Nephron progenitor cell (in vitro differentiated cells): ENCODE data around the gene CDKN2C.
A peak's percentile ranks its signal among the peaks of the same experiment; 100 is the strongest.

Experiments used
- DNase-seq: peaks from one replicate; pipeline ENCODE4 v3.0.0; 2021
- H3K27ac Mint-ChIP-seq: 2 replicates; pipeline ENCODE4 v1.8.0; 2021; ENCODE audit warnings: mild to moderate bottlenecking, moderate library complexity, mixed read lengths
- H3K27me3 Mint-ChIP-seq: 2 replicates; pipeline ENCODE4 v1.8.0; 2021; ENCODE audit warnings: mild to moderate bottlenecking, low read depth, mixed read lengths; ENCODE audit not compliant: poor library complexity
- H3K36me3 Mint-ChIP-seq: 2 replicates; pipeline ENCODE4 v1.8.0; 2021; ENCODE audit warnings: low read depth, mixed read lengths
- H3K4me1 Mint-ChIP-seq: 2 replicates; pipeline ENCODE4 v1.8.0; 2021; ENCODE audit warnings: mixed read lengths
- H3K4me3 Mint-ChIP-seq: 2 replicates; pipeline ENCODE4 v1.8.0; 2021; ENCODE audit warnings: mild to moderate bottlenecking, moderate library complexity, mixed read lengths
- H3K9me3 Mint-ChIP-seq: 2 replicates; pipeline ENCODE4 v1.8.0; 2021; ENCODE audit warnings: mild to moderate bottlenecking, moderate library complexity, mixed read lengths
- TF ChIP-seq, protein P1 (sequence below): fragments of 200-600 bp; sonication (generic); IDR thresholded peaks from 2 replicates; pipeline ENCODE4 v1.5.0; 2021; ENCODE audit warnings: antibody characterized with exemption

Gene CDKN2C

DNA sequence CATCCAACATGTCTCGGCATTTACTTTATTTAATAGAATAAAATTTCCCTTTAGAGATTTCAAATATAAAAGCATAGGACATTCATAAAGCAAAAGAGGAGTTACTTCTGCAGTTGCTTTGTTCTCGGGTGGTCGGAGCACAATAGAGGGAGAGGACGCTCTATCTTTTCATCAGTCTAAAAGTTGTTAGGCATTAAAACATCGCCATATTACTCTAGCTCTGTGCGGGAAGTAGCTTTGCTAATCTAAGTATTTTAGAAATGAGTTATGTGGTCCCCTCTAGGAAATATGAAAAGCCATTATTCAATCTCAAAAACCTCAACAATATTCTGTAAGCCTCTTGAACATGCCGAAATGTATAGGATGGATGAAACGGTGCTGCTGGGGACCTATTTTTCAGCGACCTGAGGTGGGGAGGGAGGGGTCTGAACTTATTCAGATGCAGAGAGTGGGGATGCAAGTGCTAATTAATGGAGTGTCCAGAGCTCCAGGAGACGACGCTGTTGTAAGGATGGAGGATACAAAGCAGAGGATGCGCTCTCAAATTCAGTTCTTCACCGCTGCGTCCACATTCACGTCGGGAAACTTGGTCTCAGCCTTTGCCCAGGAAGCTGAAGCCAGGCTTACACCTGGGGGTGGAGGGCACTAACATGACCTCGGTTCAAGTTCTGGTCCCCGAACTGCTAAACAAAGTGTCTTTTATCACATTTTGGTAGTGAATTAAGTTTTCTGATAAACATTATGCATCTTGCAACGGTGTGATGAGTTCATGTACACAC lies 6.3 kb downstream of the CDKN2C start:
- TF ChIP-seq, protein P1, sequence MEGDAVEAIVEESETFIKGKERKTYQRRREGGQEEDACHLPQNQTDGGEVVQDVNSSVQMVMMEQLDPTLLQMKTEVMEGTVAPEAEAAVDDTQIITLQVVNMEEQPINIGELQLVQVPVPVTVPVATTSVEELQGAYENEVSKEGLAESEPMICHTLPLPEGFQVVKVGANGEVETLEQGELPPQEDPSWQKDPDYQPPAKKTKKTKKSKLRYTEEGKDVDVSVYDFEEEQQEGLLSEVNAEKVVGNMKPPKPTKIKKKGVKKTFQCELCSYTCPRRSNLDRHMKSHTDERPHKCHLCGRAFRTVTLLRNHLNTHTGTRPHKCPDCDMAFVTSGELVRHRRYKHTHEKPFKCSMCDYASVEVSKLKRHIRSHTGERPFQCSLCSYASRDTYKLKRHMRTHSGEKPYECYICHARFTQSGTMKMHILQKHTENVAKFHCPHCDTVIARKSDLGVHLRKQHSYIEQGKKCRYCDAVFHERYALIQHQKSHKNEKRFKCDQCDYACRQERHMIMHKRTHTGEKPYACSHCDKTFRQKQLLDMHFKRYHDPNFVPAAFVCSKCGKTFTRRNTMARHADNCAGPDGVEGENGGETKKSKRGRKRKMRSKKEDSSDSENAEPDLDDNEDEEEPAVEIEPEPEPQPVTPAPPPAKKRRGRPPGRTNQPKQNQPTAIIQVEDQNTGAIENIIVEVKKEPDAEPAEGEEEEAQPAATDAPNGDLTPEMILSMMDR, result no peak
- no peaks in the 10 kb centered on the region for H3K36me3 Mint-ChIP-seq
- no peaks in the 10 kb centered on the region for H3K9me3 Mint-ChIP-seq
- no peak overlapping the region for H3K27ac Mint-ChIP-seq
- no peak overlapping the region for H3K4me3 Mint-ChIP-seq
- peaks cover 15% of the 10 kb centered on the region for H3K4me1 Mint-ChIP-seq
- peaks cover 97% of the 10 kb centered on the region for H3K27me3 Mint-ChIP-seq
- no peak for DNase-seq

DNA sequence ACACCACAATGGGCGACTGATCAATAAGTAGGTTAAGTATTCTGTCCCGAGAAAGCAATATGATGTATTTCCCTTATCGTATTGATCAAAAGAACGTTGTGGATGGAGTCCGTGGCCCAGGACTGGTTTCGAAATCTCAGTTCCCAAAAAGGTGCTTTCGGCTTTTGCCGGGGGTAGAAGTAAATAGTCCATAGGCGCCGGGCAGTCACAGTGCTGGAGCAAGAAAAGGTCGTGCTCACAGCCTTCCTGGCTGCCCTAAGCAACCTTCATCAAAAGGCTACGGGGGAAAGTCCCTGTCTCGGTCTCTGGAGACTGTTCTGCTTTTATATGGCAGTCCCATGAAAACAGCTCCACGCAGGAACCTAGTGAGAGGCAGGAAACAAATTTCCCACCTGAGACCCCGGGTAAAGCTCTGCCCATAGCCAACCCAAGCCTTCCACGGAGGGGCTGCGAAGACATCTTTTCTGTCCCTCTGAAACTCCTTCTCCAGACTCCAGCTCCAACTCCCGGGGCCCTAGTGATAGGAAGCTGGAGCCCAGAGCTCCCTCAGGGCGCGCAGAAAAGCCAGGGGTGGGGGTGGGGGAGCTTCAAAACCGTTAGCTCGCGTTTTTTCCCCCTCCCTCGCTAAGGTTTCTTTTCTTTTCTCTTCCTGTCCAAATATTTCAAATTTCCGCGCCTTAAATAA lies 7.0 kb downstream of the CDKN2C start:
- no peaks in the 10 kb centered on the region for H3K9me3 Mint-ChIP-seq
- H3K4me1 Mint-ChIP-seq, result peaks cover 15% of the 10 kb centered on the region
- H3K27me3 Mint-ChIP-seq, result peaks cover 97% of the 10 kb centered on the region
- H3K36me3 Mint-ChIP-seq, result no peaks in the 10 kb centered on the region
- TF ChIP-seq, protein P1, result no peak
- peak; percentile 15 for DNase-seq
- no peak overlapping the region for H3K27ac Mint-ChIP-seq
- H3K4me3 Mint-ChIP-seq, result peak overlapping the region; percentile 13

DNA sequence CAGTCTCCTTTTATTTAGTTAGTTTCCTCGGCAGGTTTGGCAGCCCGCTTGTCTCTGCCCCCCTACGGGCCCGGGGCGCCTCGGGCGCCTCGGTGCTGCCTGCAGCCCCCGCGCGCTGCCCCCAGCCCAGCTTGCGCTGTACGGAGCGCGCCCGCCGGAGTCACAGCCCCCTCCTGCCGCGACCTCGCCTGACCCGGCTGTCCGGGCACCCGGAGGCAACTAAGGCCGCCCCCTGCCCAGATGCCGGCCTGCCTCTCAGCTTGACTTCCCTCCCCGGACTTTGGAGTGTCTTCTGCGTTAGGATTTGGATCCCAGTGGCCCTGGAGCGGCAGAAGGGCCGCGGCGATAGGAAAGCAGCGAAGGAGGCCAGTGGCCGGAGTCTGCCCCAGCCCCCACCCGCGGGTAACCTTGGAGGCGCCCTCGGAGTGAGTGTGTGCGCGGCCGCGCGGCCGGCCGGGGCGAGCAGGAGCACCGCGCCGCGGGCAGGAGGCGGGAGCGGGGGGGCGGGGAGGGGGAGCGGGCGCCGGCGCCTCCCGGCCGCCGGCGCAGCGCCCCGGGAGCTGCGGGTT lies 7.6 kb downstream of the CDKN2C start:
- peaks cover 15% of the 10 kb centered on the region for H3K4me1 Mint-ChIP-seq
- no peaks in the 10 kb centered on the region for H3K36me3 Mint-ChIP-seq
- H3K9me3 Mint-ChIP-seq, result no peaks in the 10 kb centered on the region
- peak overlapping the region; percentile 73 for H3K4me3 Mint-ChIP-seq
- TF ChIP-seq, protein P1, result no peak
- H3K27me3 Mint-ChIP-seq, result peaks cover 99% of the 10 kb centered on the region
- no peak overlapping the region for H3K27ac Mint-ChIP-seq
- peak; percentile 62 for DNase-seq

DNA sequence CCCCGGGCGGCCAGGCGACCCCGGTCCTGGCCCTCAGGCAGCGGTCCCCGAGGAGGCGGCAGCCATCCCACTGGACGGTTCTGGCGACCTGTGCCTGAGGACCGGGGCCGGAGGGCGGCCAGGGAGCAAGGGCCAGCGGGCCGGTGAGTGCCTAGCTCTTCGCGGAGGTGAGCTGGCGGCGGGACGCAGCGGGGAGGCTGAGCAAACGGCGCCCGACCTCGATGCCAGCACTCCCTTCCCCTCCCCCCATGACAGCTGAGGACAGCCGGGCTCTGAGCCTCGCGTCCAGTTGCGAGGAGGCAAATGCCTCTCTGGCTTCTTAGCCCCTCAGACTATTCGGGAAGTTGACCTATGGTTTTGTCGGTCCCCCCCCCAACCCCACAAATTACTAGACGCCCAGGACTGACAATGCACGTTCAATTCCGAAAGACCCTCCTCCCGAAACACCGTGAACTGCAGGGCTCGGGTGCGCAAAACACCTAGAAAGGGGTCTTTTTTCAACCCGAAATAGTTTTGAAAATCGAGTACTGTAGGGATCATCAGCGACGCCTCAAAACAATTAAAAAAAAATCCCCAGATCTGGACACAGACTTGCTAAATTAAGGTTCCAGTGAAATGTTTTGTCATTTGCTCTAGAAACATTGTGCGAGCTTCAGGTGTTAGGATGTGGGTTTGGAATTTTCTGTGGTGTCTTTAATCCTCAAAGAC lies 8.3 kb downstream of the CDKN2C start:
- H3K27ac Mint-ChIP-seq, result no peak overlapping the region
- peaks cover 99% of the 10 kb centered on the region for H3K27me3 Mint-ChIP-seq
- H3K36me3 Mint-ChIP-seq, result no peaks in the 10 kb centered on the region
- H3K4me3 Mint-ChIP-seq, result peak overlapping the region; percentile 66
- peaks cover 15% of the 10 kb centered on the region for H3K4me1 Mint-ChIP-seq
- no peaks in the 10 kb centered on the region for H3K9me3 Mint-ChIP-seq
- TF ChIP-seq, protein P1, result no peak
- peak; percentile 57 for DNase-seq

DNA sequence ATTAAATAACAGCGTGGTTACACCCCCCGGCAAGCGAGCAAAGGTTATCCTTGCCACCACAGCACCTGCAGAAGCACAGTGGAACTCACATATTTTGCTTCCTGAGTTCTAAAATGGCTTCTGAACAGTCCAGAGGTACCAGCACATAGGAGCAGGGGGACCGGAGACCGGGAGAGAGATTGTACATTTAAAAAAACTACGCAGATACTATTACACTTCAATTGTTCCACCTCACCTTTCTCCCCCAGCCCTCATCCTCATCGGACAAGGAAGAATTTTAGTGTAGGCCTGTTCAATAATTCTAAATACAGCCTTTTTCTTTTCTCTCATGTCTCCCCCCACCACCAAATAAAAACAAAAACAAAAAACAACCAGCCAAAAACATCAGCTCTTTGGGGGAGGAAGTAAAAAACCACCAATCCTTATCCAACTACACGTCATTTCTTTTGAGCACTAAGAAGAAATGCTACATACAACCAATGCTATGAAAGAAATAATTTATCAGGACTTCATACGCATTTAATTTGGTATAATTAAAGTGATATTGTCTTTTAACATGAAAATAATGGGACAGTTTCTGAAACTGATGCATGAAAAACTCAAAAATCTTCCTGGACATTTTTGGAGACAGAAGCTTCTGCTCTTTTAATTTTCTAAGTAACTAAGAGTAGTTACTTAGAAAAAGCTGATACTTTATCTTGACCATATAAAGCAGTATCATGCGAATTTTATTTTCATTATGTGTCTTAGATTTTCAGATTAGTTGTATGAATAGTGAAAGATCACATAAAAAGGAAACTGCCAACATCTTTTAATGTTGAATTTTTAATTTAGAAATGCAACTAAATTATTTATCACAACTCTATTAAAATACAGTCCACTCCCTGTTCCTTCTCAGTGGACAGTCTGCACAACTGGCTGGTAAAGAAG lies 9.1 kb downstream of the CDKN2C start:
- peaks cover 97% of the 10 kb centered on the region for H3K27me3 Mint-ChIP-seq
- peaks cover 15% of the 10 kb centered on the region for H3K4me1 Mint-ChIP-seq
- H3K27ac Mint-ChIP-seq, result no peak overlapping the region
- H3K36me3 Mint-ChIP-seq, result no peaks in the 10 kb centered on the region
- DNase-seq, result peak; percentile 12
- no peaks in the 10 kb centered on the region for H3K9me3 Mint-ChIP-seq
- TF ChIP-seq, protein P1, result no peak
- H3K4me3 Mint-ChIP-seq, result peak overlapping the region; percentile 66
